ENCODE results near the gene SERINC5. TPM values are rescaled to one million over a fixed set of nuclear protein-coding genes. Genes with fewer than 3 reads are reported as not detected.

The SERINC5 gene
- total RNA-seq, 1 donor from 2014 or later = 8.3 TPM

DNA sequence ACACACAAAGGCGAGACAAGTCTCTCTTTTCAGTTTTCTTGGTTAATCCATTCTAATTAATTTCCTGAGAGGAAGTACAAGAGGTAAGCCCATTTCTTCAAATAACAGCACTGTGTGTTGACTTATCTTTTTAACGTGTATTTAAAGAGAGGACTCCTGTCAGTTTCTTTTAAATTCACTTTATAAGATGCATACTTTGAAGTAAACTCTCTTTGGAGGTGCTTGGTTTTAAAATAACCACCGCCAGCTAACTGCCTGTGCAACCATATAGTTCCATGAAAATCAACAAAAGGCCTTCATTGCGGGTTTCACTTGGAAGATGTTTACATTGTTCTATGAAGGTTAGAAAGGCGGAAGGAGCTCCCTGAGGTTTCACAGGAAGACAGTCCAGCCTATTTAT, 13.1 kb upstream of the SERINC5 start:
- no peak for DNase-seq (ENCODE audit: low read depth, low spot score)

DNA sequence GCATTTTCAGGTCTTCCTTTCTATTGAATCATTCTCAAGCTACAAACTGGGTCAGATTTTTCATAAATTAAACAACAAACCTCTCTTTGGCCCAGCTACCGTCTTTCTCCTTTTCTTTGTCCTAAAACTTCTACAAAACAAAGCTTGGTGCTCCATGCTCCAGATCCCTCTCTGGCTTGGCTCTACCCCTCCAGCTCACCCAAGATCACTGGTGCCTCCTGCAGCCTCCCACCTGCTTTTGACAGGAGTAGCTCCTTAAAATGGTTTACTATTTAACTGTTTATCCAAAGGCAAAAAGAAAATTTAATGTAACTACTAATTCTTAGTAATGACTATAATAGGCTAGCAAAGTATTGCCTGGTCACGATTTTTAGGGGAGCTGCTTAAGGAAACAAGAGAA, 10.7 kb upstream of the SERINC5 start:
- no peaks in the 10 kb centered on the region for H3K27me3 Mint-ChIP-seq (ENCODE audit: low read depth)
- no peak overlapping the region for H3K4me3 Mint-ChIP-seq
- no peak for DNase-seq (ENCODE audit: low read depth, low spot score)
- no peak overlapping the region for H3K27ac Mint-ChIP-seq (ENCODE audit: unreplicated experiment)
- peaks cover 10% of the 10 kb centered on the region for H3K4me1 Mint-ChIP-seq
- H3K9me3 Mint-ChIP-seq = no peaks in the 10 kb centered on the region
- TF ChIP-seq, protein P1, sequence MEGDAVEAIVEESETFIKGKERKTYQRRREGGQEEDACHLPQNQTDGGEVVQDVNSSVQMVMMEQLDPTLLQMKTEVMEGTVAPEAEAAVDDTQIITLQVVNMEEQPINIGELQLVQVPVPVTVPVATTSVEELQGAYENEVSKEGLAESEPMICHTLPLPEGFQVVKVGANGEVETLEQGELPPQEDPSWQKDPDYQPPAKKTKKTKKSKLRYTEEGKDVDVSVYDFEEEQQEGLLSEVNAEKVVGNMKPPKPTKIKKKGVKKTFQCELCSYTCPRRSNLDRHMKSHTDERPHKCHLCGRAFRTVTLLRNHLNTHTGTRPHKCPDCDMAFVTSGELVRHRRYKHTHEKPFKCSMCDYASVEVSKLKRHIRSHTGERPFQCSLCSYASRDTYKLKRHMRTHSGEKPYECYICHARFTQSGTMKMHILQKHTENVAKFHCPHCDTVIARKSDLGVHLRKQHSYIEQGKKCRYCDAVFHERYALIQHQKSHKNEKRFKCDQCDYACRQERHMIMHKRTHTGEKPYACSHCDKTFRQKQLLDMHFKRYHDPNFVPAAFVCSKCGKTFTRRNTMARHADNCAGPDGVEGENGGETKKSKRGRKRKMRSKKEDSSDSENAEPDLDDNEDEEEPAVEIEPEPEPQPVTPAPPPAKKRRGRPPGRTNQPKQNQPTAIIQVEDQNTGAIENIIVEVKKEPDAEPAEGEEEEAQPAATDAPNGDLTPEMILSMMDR (conservative IDR thresholded peaks at IDR 0.05) = no peak
- H3K36me3 Mint-ChIP-seq (ENCODE audit: low read depth) = no peaks in the 10 kb centered on the region

More for the DNA sequence above, 13.1 kb upstream of the SERINC5 start:
- Mint-ChIP-seq H3K27me3 (ENCODE audit: low read depth) (no peaks in the 10 kb centered on the region), H3K36me3 (ENCODE audit: low read depth) (no peaks in the 10 kb centered on the region), H3K9me3 (no peaks in the 10 kb centered on the region), H3K27ac (ENCODE audit: unreplicated experiment) (peak overlapping the region; percentile 64), H3K4me1 (peaks cover 10% of the 10 kb centered on the region), H3K4me3 (no peak overlapping the region)
- TF ChIP-seq, protein P1 (conservative IDR thresholded peaks at IDR 0.05) = no peak

DNA sequence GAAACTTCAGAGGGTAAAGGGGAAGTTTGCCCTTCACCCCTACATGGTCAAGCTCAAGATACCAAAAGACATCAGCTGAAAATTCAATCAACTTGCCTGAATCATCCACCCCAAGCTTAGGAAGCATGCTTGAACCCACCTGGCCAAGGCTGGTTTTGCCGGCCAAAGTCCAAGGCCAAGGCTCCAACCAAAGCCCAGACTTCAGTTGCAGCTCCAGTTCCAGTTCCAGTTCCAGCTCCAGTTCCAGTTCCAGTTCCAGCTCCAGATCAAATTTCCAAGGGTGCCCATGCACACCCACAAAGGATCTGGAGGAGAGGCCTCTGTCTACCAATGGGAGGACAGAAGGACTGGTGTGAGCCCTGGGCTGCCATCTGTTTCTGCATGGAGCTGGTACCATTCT, 4.6 kb upstream of the SERINC5 start:
- H3K36me3 Mint-ChIP-seq (ENCODE audit: low read depth) = no peaks in the 10 kb centered on the region
- peaks cover 20% of the 10 kb centered on the region for H3K4me1 Mint-ChIP-seq
- H3K9me3 Mint-ChIP-seq = no peaks in the 10 kb centered on the region
- TF ChIP-seq, protein P1 (conservative IDR thresholded peaks at IDR 0.05) = no peak
- H3K4me3 Mint-ChIP-seq = no peak overlapping the region
- H3K27ac Mint-ChIP-seq (ENCODE audit: unreplicated experiment) = no peak overlapping the region
- H3K27me3 Mint-ChIP-seq (ENCODE audit: low read depth) = peaks cover 3% of the 10 kb centered on the region
- no peak for DNase-seq (ENCODE audit: low read depth, low spot score)

DNA sequence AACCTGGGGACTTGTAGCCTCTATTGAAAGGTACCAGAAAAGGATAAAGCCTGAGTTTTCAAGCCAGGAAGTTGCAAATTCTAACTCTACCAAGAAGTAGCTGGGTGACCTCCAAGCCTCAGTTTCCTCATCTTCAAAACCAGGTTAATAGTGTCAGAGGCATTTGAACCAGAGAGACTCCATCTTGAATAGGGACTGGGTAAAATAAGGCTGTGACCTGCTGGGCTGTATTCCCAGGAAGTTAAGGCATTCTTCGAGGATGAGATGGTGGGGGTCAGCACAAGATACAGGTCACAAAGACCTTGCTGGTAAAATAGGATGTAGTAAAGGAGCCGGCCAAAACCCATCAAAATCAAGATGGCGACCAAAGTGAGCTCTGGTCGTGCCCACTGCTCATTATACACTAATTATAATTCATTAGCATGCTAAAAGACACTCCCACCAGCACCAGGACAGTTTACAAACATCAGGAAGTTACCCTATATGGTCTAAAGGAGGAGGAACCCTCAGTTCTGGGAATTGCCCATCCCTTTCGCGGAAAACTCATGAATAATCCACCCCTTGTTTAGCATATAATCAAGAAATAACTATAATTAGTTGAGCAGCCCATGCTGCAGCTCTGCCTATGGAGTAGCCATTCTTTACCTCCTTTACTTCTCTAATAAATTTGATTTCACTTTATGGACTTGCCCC, 3.8 kb upstream of the SERINC5 start:
- Mint-ChIP-seq H3K4me1 (peaks cover 26% of the 10 kb centered on the region), H3K27ac (ENCODE audit: unreplicated experiment) (no peak overlapping the region), H3K4me3 (peak overlapping the region; percentile 42), H3K27me3 (ENCODE audit: low read depth) (peaks cover 8% of the 10 kb centered on the region), H3K36me3 (ENCODE audit: low read depth) (no peaks in the 10 kb centered on the region), H3K9me3 (no peaks in the 10 kb centered on the region)
- DNase-seq (ENCODE audit: low read depth, low spot score) = no peak
- TF ChIP-seq, protein P1 (conservative IDR thresholded peaks at IDR 0.05) = no peak

DNA sequence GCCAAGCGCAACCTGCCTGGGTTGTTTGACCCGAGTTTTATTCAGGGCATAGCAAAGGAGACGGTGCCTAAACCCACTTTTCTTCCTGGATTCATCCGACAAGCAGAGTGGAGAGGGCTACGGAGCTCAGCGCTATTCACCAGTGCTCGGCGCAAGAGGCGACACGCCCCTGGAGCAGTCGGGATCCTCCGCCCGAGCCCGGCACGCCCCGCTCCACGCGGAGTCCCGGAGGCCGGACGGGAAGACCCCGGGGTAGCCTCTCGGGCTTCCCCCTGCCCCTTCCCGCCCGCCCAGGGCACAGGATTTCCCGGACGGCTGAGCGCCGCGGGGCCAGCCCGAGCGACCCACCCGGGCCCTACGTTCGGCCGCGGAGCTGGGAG, 427 bp downstream of the SERINC5 start:
- Mint-ChIP-seq H3K4me1 (peaks cover 45% of the 10 kb centered on the region), H3K36me3 (ENCODE audit: low read depth) (no peaks in the 10 kb centered on the region), H3K27ac (ENCODE audit: unreplicated experiment) (no peak overlapping the region), H3K4me3 (peak overlapping the region; percentile 82), H3K27me3 (ENCODE audit: low read depth) (peaks cover 27% of the 10 kb centered on the region), H3K9me3 (no peaks in the 10 kb centered on the region)
- peak; percentile 53 for DNase-seq (ENCODE audit: low read depth, low spot score)
- TF ChIP-seq, protein P1 (conservative IDR thresholded peaks at IDR 0.05) = no peak
